ENCODE data around the gene ARSI. TPM values are rescaled to one million over a fixed set of nuclear protein-coding genes. Genes with fewer than 3 reads are reported as not detected.

The ARSI gene
- total RNA-seq, 1 experiment from 2014 or later = 5.9 TPM

- ATAC-seq (no peak), DNase-seq (ENCODE audit: low spot score) (no peak)
- H3K27me3 Mint-ChIP-seq (ENCODE audit: low read depth) = no peaks in the 10 kb centered on the region
- no peak overlapping the region for H3K27ac Mint-ChIP-seq
- no peaks in the 10 kb centered on the region for H3K36me3 Mint-ChIP-seq
- TF ChIP-seq FOXK1 (CRISPR knock-in tag; IDR thresholded peaks at IDR 0.05) = no peak
- no peak for TF ChIP-seq TEAD1 (CRISPR knock-in tag; IDR thresholded peaks at IDR 0.05)
- no peak for TF ChIP-seq ZMAT4 (CRISPR knock-in tag; IDR thresholded peaks at IDR 0.05)
- no peaks in the 10 kb centered on the region for H3K9me3 Mint-ChIP-seq
- peaks cover 5% of the 10 kb centered on the region for H3K4me1 Mint-ChIP-seq
- POLR2A ChIA-PET = interaction anchor here (0.6 kb wide), 1 partner anchor 85 kb away, joined by 3 read pairs; the partner anchor contains the start of gene CDX1
- H3K4me3 Mint-ChIP-seq = no peak overlapping the region
- CTCF ChIA-PET = no interaction called here
Measured at GRCh38 chr5:150251504-150251903, 51.2 kb downstream of the ARSI start.

- no peaks in the 10 kb centered on the region for H3K36me3 Mint-ChIP-seq
- ChIA-PET CTCF (interaction anchor here (2.4 kb wide), 1 partner anchor 74 kb away, joined by 7 read pairs; no protein-coding TSS in a partner anchor), POLR2A (no interaction called here)
- no peak overlapping the region for H3K4me3 Mint-ChIP-seq
- no peaks in the 10 kb centered on the region for H3K4me1 Mint-ChIP-seq
- TF ChIP-seq MAX (CRISPR knock-in tag; IDR thresholded peaks at IDR 0.05) = no peak
- TF ChIP-seq ATF1 (CRISPR knock-in tag; IDR thresholded peaks at IDR 0.05) = no peak
- no peak for TF ChIP-seq USF1 (CRISPR knock-in tag; IDR thresholded peaks at IDR 0.05)
- TF ChIP-seq ZNF219 (CRISPR knock-in tag; IDR thresholded peaks at IDR 0.05; ENCODE audit: borderline replicate concordance) = no peak
- TF ChIP-seq NFYB (CRISPR knock-in tag; conservative IDR thresholded peaks at IDR 0.05; ENCODE audit: low read depth) = no peak
- no peak for TF ChIP-seq ETV6 (CRISPR knock-in tag; IDR thresholded peaks at IDR 0.05)
- no peak for TF ChIP-seq IRF2 (CRISPR knock-in tag; IDR thresholded peaks at IDR 0.05; ENCODE audit: borderline replicate concordance, low read depth)
- no peak for TF ChIP-seq GRHL2 (CRISPR knock-in tag; IDR thresholded peaks at IDR 0.05; ENCODE audit: insufficient replicate concordance, severe bottlenecking)
- TF ChIP-seq MLX (CRISPR knock-in tag; IDR thresholded peaks at IDR 0.05) = no peak
- TF ChIP-seq ATF6 (CRISPR knock-in tag; IDR thresholded peaks at IDR 0.05) = no peak
- no peak for TF ChIP-seq ZSCAN18 (CRISPR knock-in tag; IDR thresholded peaks at IDR 0.05)
- H3K27me3 Mint-ChIP-seq (ENCODE audit: low read depth) = no peaks in the 10 kb centered on the region
- ATAC-seq (no peak), DNase-seq (ENCODE audit: low spot score) (no peak)
- H3K27ac Mint-ChIP-seq = no peak overlapping the region
- no peaks in the 10 kb centered on the region for H3K9me3 Mint-ChIP-seq
Measured at GRCh38 chr5:150249744-150250143, 53.0 kb downstream of the ARSI start.

GRCh38 chr5:150248946-150249345 lies 53.8 kb downstream of the ARSI start:
- no peak overlapping the region for H3K4me3 Mint-ChIP-seq
- ChIA-PET POLR2A (no interaction called here), CTCF (interaction anchor here (2.4 kb wide), 1 partner anchor 73 kb away, joined by 7 read pairs; no protein-coding TSS in a partner anchor)
- no peaks in the 10 kb centered on the region for H3K27me3 Mint-ChIP-seq (ENCODE audit: low read depth)
- H3K4me1 Mint-ChIP-seq = no peaks in the 10 kb centered on the region
- ATAC-seq = no peak
- H3K27ac Mint-ChIP-seq = no peak overlapping the region
- H3K36me3 Mint-ChIP-seq = no peaks in the 10 kb centered on the region
- no peaks in the 10 kb centered on the region for H3K9me3 Mint-ChIP-seq
- no peak for DNase-seq (ENCODE audit: low spot score)
- TF ChIP-seq ETV6 (CRISPR knock-in tag; IDR thresholded peaks at IDR 0.05) (no peak), ATF3 (CRISPR knock-in tag; conservative IDR thresholded peaks at IDR 0.05) (no peak), SOX15 (CRISPR knock-in tag; IDR thresholded peaks at IDR 0.05) (no peak), FOXP1 (CRISPR knock-in tag; IDR thresholded peaks at IDR 0.05; ENCODE audit: borderline replicate concordance) (no peak), IRF1 (CRISPR knock-in tag; IDR thresholded peaks at IDR 0.05) (no peak), ZNF423 (CRISPR knock-in tag; IDR thresholded peaks at IDR 0.05) (no peak), MYBL2 (CRISPR knock-in tag; IDR thresholded peaks at IDR 0.05) (no peak), PRDM15 (CRISPR knock-in tag; IDR thresholded peaks at IDR 0.05) (no peak), CDX4 (CRISPR knock-in tag; IDR thresholded peaks at IDR 0.05; ENCODE audit: borderline replicate concordance) (no peak)
